ENCODE data around the gene GPR146.

The GPR146 gene

GRCh38 chr7:1062296-1063294 lies 18.2 kb downstream of the GPR146 start:
- Histone ChIP-seq H3K36me3 (peaks cover 10% of the 10 kb centered on the region), H3K27ac (0 out of 2 replicates have a peak overlapping the region, but pooled peaks have one; percentile 8), H3K4me2 (peak overlapping the region; percentile 89), H3K4me1 (peaks cover 85% of the 10 kb centered on the region), H4K20me1 (peaks cover 76% of the 10 kb centered on the region), H3K4me3 (no peak overlapping the region), H3K27me3 (no peaks in the 10 kb centered on the region), H3K9ac (peak overlapping the region; percentile 62; the same call in 1 of the 2 replicates), H3K9me3 (no peaks in the 10 kb centered on the region)
- TF ChIP-seq Cebpa-rat (IDR thresholded peaks at IDR 0.05), result no peak

DNA sequence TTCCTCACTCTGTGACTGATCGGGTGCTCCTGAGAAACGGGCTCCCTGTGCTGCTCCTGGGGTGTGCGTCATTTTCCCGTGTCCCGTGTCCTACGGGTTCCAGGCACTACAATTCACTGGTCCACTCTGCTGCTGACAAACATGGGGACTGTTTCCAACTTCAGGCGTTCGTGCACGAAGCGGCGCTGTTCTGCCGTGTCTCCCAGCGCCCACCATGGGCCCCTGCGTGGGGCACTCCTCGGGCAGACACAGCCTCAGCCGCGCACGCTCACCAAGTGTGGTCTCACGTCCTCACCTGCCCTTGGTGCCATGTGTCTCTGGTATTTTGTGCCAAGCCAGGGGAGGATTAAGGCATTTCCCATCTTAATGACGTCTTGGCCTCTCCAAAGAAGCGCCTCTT lies 19.0 kb downstream of the GPR146 start:
- no peak overlapping the region for H3K27ac ChIP-seq

DNA sequence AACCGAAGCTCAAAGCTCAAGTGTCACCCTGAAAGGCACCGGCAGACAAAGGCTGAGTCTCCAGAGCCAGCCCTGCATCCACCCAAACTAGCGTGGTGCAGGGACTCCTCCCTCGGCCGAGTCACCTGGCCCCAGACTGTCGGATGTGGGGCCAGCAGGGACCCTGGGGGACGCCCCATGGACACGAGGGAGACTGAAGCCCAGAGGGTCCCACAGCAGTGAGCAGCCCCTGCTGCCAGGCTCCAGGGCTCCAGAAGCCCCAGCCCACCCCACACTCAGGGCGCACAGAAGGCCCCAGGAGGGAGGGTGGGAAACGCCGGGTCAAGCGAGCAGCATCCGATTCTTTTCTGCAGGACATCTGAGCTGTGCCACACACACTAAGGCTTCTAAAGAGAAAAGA lies 20.2 kb downstream of the GPR146 start:
- Histone ChIP-seq H3K4me1 (peaks cover 67% of the 10 kb centered on the region), H3K9ac (peak overlapping the region; percentile 42; the same call in 1 of the 2 replicates), H3K27me3 (no peaks in the 10 kb centered on the region), H3K9me3 (no peaks in the 10 kb centered on the region), H3K4me2 (peak overlapping the region; percentile 89), H3K36me3 (no peaks in the 10 kb centered on the region), H3K27ac (no peak overlapping the region), H3K4me3 (no peak overlapping the region), H4K20me1 (peaks cover 58% of the 10 kb centered on the region)
- no peak for TF ChIP-seq Cebpa-rat (IDR thresholded peaks at IDR 0.05)

More for the DNA sequence above, 19.0 kb downstream of the GPR146 start:
- Histone ChIP-seq H3K36me3 (peaks cover 2% of the 10 kb centered on the region), H3K4me2 (peak overlapping the region; percentile 89), H3K4me3 (no peak overlapping the region), H3K4me1 (peaks cover 77% of the 10 kb centered on the region), H3K27me3 (no peaks in the 10 kb centered on the region), H3K9ac (peak overlapping the region; percentile 48; the same call in 1 of the 2 replicates), H4K20me1 (peaks cover 68% of the 10 kb centered on the region), H3K9me3 (no peaks in the 10 kb centered on the region)
- TF ChIP-seq Cebpa-rat (IDR thresholded peaks at IDR 0.05), result no peak

DNA sequence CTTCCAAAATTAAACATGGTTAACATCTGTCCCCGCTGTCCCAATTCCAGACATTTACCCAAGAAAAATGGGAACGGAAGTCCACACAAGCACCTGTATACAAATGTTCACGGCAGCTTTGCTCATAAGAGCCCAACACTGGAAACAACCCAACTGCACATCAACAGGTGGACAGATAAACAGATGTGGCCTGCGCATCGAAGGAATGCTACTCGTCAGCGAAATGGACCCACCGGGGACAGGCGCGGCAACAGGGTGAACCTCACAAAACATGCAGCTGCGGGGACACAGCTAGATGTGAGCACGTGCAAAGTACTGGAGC lies 20.9 kb downstream of the GPR146 start:
- Histone ChIP-seq H3K36me3 (no peaks in the 10 kb centered on the region), H3K4me2 (peak overlapping the region; percentile 89), H4K20me1 (peaks cover 55% of the 10 kb centered on the region), H3K27me3 (no peaks in the 10 kb centered on the region), H3K9ac (peak overlapping the region; percentile 42; the same call in 1 of the 2 replicates), H3K4me1 (peaks cover 63% of the 10 kb centered on the region), H3K4me3 (peak overlapping the region; percentile 27; the same call in 1 of the 2 replicates), H3K9me3 (no peaks in the 10 kb centered on the region), H3K27ac (no peak overlapping the region)
- no peak for TF ChIP-seq Cebpa-rat (IDR thresholded peaks at IDR 0.05)

- no peaks in the 10 kb centered on the region for H3K27me3 ChIP-seq
- H3K4me3 ChIP-seq, result peak overlapping the region; percentile 27; the same call in 1 of the 2 replicates
- peaks cover 59% of the 10 kb centered on the region for H3K4me1 ChIP-seq
- no peaks in the 10 kb centered on the region for H3K9me3 ChIP-seq
- peaks cover 53% of the 10 kb centered on the region for H4K20me1 ChIP-seq
- H3K27ac ChIP-seq, result no peak overlapping the region
- 0 out of 2 replicates have a peak, but pooled peaks cover under 1% of the 10 kb centered on the region for H3K36me3 ChIP-seq
- no peak for TF ChIP-seq Cebpa-rat (IDR thresholded peaks at IDR 0.05)
- H3K9ac ChIP-seq, result 0 out of 2 replicates have a peak overlapping the region, but pooled peaks have one; percentile 42
- H3K4me2 ChIP-seq, result peak overlapping the region; percentile 89
Observed at GRCh38 chr7:1065585-1066241, 21.4 kb downstream of the GPR146 start.

- Histone ChIP-seq H3K27ac (no peak overlapping the region), H3K9ac (no peak overlapping the region)
Observed at GRCh38 chr7:1066242-1066588, 21.9 kb downstream of the GPR146 start.

GRCh38 chr7:1068013-1068412 lies 23.7 kb downstream of the GPR146 start:
- 0 out of 2 replicates have a peak, but pooled peaks cover 5% of the 10 kb centered on the region for H3K36me3 ChIP-seq
- no peaks in the 10 kb centered on the region for H3K27me3 ChIP-seq
- H3K4me2 ChIP-seq, result no peak overlapping the region
- peaks cover 36% of the 10 kb centered on the region for H4K20me1 ChIP-seq
- H3K9ac ChIP-seq, result no peak overlapping the region
- no peak overlapping the region for H3K4me3 ChIP-seq
- H3K27ac ChIP-seq, result no peak overlapping the region
- H3K9me3 ChIP-seq, result no peaks in the 10 kb centered on the region
- H3K4me1 ChIP-seq, result peaks cover 36% of the 10 kb centered on the region
- no peak for TF ChIP-seq Cebpa-rat (IDR thresholded peaks at IDR 0.05)

More at GRCh38 chr7:1066242-1066588, 21.9 kb downstream of the GPR146 start:
- Histone ChIP-seq H3K36me3 (0 out of 2 replicates have a peak, but pooled peaks cover 5% of the 10 kb centered on the region), H3K4me2 (peak overlapping the region; percentile 89), H3K27me3 (no peaks in the 10 kb centered on the region), H3K4me3 (no peak overlapping the region; the same call in 1 of the 2 replicates), H3K4me1 (peaks cover 54% of the 10 kb centered on the region), H4K20me1 (peaks cover 48% of the 10 kb centered on the region), H3K9me3 (no peaks in the 10 kb centered on the region)
- no peak for TF ChIP-seq Cebpa-rat (IDR thresholded peaks at IDR 0.05)

- no peaks in the 10 kb centered on the region for H3K27me3 ChIP-seq
- 0 out of 2 replicates have a peak, but pooled peaks cover 5% of the 10 kb centered on the region for H3K36me3 ChIP-seq
- H3K4me2 ChIP-seq, result no peak overlapping the region
- no peaks in the 10 kb centered on the region for H3K9me3 ChIP-seq
- peaks cover 30% of the 10 kb centered on the region for H4K20me1 ChIP-seq
- H3K27ac ChIP-seq, result no peak overlapping the region
- H3K4me3 ChIP-seq, result no peak overlapping the region
- H3K4me1 ChIP-seq, result peaks cover 30% of the 10 kb centered on the region
- no peak overlapping the region for H3K9ac ChIP-seq
- TF ChIP-seq Cebpa-rat (IDR thresholded peaks at IDR 0.05), result no peak
Observed at GRCh38 chr7:1068619-1069018, 24.3 kb downstream of the GPR146 start.

DNA sequence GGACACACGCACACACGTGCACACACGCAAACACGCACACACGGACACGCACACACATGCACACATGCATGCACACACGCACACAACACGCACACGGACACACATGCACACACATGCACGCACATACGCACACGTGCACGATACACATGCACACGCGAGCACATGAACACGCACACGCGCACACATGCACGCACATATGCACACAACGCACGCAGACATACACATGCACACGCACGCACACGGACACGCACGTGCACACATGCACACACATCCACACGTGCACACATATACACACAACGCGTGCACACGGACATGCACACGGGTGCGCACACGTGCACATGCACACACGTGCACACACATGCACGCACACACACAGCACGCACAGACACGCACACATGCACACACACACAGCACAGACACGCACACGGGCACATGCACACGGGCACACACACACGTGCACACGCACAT lies 26.2 kb downstream of the GPR146 start:
- H3K9me3 ChIP-seq, result no peaks in the 10 kb centered on the region
- H3K27ac ChIP-seq, result no peak overlapping the region
- H3K36me3 ChIP-seq, result 0 out of 2 replicates have a peak, but pooled peaks cover 5% of the 10 kb centered on the region
- no peaks in the 10 kb centered on the region for H3K27me3 ChIP-seq
- TF ChIP-seq Cebpa-rat (IDR thresholded peaks at IDR 0.05), result no peak
- H3K4me3 ChIP-seq, result no peak overlapping the region
- H4K20me1 ChIP-seq, result peaks cover 16% of the 10 kb centered on the region
- peaks cover 21% of the 10 kb centered on the region for H3K4me1 ChIP-seq
- H3K9ac ChIP-seq, result no peak overlapping the region
- no peak overlapping the region for H3K4me2 ChIP-seq

All from BLaER1 (cell line).